ENCODE results near the gene SNAP25.
A peak's percentile ranks its signal among the peaks of the same experiment; 100 is the strongest.

SNAP25 gene

DNA sequence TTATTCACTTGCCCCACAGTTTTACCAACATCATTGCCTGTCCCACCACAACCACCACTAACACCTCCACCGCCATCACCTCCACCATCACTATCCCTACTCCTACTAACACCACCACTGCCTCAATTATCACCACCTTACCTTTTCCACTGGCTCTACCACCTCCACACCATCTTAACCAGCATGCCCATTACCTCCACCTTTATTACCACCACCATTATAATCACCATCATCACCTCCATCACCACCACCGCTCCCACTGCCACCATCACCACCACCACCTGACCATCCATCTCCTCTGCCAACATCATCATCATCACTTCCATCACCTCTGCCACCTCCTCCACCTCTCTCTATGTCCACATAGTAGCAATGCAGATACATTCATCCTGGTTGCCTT lies 90.0 kb downstream of the SNAP25 start:
- DNase-seq = no peak

DNA sequence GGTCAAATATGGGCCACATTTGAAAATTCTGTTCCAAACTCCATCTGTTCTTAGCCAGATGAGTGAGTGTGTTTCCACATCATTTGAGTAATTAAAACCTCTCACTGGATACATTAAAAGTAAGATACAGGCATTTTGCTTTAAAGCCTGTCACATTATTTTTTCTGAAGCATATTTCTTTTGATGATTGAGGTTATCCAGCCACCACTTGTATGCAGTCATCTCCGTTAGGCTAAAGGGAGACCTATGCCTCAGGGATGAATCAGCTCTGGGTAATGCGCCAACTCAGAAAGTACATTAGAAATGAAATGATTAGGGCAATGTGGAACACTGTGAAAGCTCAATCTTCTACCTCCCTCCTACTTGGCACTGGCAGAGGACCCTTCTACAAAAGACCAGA lies 90.7 kb downstream of the SNAP25 start:
- no peak for DNase-seq

DNA sequence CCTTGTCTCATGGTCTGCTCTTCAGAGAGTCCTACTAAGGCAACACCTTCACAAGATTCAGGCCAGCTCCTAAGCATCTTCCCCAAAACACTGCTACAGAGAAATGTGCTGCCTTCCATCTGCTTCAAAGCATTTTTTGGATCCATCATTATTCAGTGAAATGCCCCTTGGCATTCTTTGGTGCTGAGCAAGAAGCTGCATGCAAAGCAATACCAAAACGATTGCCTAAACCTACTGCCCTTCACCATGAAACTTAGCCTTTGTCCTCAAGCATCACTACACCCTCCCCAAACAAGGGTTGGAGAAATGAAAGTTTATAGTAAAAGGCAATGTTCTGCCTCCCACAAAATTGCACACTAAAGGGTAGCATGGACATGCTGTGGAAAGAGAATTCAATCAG lies 93.5 kb downstream of the SNAP25 start:
- DNase-seq = no peak

DNA sequence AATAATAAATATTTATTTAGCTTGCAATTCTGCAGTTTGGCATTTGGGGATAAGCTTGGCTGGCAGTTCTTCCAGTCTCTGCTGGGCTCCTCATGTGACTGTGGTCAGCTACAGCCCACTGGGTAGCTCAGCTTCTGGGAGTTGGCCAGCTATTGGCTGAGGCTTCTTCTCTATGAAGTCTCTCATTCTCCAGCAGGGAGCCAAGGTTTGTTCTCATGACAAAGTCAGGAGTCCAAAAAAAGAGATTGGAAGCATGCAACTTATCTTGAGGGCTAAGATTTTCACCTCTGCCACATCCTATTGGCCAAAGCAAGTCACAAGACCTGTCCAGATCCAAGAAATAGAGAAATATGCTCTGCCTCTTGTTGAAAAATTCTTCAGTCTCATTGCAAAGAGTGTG lies 94.6 kb downstream of the SNAP25 start:
- DNase-seq = no peak

DNA sequence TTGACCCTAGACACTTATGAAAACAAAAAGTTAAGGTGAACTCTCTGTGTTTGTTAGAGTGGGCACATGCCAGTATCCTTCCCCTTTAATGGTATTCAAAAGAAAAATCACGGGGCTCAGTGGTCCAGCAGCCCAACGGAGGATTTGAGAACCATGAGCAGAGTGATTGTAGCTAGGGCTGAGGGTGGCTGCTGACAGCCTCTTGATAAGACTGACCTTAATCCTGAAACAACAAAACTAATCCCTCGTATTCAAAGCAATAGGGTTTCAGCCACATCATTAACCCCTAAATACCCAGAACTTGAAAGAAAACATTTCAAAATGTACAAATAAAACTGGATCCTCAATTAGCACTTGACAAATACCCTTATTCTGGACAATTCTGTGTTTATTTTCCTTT lies 95.1 kb downstream of the SNAP25 start:
- DNase-seq = no peak

DNA sequence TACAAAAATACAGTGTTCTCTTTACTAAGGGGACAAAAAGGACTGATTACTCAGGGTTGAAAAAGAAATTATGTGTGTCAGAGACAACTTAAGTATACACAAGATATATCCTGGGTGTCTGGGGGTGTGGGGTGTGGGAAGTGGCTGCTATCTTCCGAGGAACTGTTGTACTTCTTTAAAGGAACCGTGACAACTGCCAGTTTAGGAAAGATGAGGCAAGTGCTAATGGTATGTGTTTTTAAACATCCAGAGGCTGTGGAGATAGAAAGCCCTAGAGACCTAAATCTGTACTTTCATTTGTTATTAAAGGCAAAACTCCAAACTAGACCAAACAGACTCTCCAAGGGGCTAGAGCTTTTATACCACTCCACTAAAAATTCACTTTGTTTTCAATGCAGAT lies 95.6 kb downstream of the SNAP25 start:
- no peak for DNase-seq

DNA sequence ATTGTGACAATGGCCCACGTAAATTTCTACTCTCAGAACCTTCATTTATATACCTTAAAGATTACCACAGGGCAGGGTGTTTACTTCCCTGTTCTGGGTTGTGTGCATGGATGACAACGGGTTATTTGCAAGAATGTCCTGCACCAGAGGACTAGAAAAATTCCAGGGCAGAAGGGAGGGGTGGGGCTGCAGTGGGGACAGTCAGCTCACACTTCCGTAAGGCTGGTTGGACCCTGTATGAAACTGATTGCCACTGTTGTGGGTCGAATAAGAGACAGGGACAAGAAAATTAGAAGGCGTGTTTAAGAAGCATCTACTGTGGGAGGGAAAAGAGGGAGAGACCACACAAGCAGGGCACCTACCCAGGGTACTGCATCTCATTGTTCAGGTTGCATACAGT lies 96.5 kb downstream of the SNAP25 start:
- DNase-seq = no peak

DNA sequence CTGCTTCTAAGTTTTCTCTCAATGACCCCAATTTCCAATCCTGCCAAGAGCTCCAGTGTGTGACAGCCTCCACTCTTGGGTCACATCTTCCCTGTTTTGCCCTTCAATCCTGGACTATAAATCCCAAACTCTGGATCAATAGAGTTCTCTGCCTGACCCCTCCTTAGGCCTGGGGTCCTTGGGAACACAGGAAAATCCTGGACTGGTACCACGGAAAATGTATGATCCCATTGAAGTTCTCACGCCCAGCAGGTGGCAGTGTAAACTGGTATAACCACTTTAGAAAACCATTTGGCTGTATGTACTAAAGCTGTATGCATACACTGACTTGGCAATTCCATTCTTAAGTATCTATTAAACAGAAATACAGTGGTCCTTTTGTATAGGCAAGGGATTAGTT lies 98.0 kb downstream of the SNAP25 start:
- DNase-seq = no peak

DNA sequence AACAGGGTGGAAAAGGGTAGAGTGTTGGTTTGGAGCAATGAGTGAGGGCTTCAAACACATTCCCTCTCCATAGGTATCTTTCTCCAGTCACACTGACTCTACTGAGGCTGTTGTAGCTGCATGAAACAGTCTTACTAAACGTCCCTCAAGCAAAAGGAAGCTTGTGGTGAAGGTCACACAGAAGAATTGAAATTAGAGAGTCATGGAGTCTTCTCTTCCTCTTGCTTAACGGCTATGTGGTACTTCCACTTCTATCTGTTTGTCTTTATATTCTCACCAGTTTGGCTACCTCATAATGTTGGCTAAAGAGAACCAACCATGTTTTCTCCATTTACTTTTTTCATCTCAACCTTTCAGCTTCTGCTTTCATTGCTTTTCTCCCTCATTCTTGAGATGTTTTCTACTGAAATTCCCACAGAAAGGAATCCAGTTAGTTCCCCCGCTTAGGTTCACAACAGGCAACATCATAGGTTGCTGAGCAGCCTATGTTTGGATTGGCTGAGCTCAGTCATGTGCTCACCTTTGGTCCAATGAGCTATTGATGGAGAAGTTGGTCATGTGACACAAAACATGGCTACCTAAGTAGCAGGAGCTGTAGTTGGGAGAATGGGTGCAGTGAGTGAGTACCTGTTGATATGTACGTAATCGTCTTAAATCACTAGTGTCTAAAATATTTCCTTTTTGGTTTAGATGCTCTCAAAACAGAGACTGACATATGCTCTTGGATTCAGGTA lies 99.8 kb downstream of the SNAP25 start:
- no peak for DNase-seq

DNA sequence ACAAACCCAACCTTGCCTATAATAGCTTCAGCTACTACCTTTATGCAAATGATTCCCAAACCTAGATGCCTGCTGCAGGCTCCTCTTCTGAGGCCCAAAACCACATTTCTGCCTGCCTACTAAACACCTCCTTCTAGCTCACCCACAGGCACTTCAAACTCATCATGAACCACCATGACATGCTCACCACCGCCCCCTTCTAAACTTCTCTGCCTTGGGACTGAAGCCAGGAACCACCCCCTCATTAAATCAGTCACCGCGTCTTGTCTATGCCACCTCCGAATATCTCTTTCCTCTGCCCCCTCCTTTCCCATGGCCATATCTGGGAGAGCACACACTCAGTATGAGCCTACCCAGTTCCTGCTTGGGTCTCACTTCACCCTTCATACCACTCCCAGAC lies 101.2 kb downstream of the SNAP25 start:
- DNase-seq = peak; percentile 7

DNA sequence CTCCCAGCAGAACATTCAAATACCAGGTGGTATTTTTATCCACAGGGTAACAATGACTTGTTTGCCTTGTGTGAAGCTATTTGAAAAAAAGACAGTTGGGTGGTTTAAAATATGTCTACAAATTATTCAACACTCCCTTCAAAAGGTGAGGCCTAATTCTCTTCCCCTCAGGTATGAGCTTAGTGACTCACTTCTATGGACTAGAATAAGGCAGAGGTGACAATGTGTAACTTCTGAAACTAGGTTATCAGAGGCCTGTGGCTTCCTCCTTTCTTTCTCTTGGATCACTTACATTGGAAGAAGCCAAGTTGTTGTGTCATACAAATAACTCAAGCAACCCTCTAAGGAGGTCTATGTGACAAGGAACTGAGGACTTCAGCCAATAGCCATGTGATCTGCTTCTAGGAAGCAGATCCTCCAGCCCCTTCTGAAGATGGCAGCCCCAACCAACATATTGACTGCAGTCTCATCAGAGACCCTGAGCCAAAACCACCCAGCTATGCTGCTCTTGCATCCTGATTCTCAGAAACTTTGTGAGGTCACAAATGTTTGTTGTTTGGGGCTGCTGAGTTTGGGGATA lies 102.6 kb downstream of the SNAP25 start:
- no peak for DNase-seq

DNA sequence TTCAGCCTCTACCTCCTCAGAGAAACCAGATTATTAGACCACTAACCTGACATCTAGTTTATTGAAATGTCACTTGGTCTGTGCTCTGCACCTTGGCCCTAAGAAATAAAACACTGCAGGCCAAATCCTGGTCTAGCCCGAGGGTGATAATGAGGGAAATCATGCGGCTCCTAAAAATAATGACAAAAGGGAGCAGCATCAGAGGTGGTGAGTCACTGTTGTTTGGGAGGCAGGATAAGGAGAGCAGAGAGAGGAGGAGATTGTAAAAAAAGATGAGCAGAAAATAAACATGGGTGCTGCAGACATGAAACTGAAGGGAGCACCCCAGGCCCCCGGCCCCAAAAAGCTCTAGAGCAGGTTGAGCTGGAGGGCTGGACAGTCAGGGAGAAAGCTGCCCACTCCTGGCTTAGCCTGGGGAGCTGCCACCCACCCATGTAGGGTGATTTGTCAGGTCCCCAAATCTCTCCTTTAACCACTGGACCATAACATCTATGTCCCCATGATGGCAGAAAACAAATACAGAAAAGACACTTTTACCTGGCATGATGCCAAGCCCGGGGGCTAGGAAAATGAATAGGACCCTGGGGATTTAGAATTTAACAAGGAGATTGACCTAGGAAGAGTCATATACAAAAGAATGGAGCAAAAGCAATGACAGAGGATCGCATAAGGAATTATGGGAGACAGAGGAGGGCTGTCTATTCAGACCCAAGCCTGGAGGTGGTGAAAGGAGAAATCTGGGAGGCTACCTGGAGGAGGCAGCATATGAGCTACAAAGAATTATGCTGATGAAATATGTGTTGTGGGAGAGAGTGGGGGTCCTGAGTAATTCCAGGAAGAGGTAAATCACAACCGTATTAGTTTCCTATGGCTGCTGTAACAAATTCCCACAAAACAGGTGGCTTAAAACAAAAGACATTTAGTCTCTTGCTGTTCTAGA lies 103.7 kb downstream of the SNAP25 start:
- DNase-seq = no peak

DNA sequence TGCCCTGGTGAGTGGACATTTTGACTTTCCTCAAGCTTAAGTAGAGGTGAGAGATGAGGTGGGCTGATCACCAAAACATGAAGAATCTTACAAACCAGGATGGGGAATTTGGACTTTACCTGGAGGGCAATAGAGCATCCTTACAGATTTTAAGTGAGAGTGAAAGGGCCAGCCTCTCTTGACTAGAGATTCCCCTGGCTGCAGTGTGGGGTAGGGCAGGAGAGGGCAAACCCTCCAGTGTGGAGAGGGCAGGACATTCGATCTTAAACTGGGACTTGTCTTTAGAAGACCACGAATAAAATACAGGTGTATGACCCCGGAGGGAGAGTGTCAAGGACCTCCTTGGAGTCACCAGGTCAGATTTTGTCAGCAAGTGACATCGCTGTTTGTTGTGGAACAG lies 105.1 kb downstream of the SNAP25 start:
- DNase-seq = no peak

DNA sequence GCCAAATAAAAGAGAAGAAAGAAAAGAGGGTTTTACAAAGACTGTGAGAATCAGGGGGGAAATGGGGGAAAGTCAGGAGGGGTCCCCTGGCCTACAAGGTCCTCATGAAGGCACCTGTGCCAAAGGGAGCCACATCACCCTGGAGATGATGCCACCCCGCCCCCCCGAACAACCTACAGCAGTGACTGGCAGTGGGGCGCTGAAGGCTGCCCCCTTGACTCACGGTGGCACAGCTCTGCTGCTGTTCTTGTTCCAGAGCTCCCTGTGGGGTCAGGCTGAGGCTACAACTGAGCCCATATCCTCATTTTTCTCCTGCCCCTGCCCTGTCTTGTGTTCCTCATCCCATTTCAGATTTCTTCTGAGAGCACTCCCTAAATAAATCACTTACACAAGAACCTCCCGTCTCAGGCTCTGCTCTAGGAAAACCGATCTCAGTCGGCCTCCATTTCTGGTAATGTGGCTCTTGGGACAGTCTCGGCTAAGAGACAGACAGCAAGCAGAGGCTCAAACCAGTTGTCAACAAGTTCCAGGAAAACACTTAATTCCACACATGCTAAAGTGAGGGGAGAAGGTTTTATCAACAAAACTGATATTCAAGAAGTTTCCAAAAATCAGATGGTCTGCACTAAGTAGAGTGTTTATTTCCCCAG lies 105.7 kb downstream of the SNAP25 start:
- DNase-seq = no peak

DNA sequence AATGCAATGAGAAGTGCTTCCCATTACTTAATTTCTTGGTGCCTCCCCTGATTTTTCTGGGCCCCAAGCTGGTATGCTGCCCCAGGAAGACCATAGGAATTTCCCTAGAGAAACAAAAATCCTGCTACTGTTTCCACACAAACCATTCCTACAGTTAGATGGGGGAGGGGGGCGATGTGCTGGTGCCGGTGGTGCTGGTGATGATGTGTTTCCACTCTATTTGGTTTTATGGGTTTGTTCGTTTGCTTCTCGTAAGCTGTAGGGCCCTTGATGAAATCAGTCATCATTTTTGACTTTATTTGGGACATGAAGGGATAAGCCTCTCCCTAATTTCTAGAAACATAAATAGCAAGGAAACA lies 110.2 kb downstream of the SNAP25 start:
- DNase-seq = peak; percentile 15

DNA sequence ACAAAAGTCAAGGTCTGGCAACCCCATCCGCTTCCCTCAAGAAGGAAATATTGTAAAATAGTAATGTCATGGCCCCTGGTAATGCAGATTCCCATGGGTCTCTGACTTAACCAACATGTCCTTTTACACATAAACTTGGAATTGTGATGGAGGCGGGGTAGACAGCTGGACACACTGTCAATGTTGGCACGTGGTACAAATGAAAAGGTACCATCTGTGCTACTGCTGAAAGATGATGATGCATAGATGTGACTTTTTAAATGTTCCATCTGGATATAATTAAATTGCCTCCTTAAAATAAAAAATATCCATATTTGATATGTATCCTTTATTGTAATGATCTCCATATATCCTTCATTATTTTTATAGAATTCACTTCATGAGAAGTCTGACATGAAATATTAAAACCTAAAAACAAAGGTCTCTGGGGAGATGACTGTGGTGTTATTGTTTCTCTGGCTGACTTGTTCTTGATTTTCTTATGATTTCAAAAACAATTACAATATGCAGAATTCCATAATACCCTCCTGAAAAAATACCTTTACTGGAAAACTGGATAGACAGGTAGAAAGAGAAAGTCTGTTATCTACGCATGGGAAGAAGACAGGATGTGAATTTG lies 110.9 kb downstream of the SNAP25 start:
- no peak for DNase-seq

DNA sequence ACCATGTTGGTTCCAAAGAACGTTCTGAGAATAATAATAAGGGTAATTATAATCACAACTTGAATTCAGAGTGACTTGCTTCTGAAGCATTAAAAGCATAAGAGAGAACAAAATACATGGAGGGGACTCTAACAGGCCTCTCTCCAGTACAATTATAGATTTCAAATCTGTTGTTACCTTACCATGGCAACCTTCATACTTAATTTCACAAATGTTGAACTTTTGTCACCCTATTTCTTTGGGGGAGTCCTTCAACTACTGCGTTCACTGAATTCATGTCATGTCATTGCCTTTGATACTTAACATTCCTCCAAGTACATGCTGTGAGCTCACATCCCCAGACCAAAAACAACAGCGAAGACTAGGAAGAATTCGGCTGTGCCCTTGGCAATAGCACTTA lies 111.4 kb downstream of the SNAP25 start:
- DNase-seq = no peak

DNA sequence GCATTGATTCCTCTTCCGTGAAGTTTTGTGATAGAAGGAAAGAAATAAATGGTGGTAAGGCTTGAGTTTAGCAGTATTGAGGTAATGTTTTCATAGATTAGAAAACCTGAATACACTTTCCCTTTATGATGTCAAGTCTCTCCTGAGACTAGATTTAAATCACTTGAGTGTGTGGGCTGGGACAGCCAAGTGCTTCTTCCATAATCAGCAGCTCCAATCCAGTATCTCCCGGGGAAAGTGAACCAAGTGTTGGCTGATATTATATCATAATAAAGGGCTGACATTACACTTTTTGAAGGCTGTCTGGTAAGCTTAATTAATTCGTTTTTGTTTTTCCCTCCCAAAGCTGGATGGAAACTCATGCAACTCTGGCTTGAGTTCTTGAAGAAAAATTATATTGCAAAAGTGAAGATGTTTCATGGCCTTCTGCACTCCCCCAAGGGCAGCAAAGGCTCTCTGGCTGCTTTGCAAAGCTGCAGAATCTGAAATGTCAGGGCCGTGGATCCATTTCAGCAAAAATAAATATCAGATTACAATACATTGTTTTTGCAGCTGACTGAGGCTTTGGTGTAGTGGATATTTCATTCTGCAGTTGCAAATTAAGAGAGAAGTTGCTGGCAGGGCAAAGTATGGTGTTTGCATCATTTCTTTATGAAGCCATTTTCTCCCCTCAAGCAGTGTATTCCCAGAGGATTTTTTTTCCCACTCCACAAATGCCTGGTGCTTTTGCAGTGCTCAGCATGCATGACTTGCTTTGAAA lies 114.2 kb downstream of the SNAP25 start:
- peak; percentile 17 for DNase-seq

DNA sequence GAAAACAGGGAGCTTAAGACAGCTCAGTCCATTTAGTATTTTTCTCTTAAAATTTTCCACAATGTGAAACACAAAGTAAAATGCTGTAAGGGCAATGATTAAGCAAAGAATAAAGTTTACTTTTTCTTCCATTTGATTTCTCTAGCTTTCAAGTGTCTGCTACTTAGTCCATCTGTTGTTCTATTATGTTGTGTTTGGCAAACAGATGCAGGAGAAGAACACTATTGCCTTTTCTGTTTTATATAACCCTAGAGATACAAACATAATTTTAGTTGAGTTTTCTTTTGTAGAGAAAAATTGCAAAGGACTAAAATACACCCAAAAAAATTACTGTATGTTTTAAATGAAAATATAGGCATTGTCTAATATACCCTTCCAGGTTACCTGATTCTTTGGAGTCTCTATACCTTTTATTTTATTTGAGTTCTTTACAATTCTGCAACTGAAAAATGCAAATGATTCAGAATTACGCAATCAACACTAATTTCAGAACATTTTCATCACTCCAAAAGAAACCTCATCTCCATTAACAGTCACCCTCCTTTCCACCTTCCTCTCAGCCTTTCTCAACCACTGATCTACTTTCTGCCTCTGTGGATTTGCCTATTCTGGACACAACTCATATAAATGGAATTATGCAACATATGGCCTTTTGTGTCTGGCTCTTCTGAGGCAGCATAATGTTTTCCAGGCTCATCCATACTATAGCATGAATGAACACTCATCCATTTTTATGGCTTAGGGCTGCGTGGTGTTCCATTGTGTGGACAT lies 118.5 kb downstream of the SNAP25 start:
- DNase-seq = no peak

DNA sequence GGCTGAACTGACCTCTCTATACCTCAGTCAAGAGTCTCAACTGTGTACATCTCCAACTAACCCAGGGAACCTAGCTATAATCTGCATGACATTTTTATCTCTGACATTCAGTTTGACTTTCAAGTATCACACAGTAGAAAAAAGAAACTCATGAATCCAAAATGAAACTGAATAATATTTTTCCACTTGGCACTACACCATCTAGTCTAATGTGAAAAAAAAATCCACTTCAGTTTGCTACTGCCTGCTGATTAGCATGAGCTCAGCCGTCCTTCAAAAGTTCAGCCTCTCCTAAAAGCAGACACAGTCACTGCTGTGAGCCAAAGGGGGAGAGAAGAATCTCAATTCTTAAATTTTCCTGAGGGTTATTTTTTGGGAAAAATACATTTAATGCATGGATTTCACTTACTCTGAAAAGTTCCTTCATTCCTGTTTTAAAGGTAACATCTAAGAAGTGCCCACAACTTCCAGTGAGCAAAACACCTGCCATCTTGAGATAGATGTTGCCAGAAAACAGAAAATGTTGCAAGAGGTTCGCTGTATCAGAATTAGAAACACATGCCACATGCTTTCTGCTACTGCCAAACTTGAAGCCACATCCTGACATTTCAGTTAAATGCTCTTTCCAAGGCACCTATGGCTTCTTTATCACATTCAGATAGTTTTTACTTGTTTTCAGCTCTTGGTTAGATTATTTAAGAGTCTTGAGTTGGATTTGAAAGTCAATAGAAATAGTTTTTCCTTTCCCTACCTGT lies 120.0 kb downstream of the SNAP25 start:
- DNase-seq = no peak

DNA sequence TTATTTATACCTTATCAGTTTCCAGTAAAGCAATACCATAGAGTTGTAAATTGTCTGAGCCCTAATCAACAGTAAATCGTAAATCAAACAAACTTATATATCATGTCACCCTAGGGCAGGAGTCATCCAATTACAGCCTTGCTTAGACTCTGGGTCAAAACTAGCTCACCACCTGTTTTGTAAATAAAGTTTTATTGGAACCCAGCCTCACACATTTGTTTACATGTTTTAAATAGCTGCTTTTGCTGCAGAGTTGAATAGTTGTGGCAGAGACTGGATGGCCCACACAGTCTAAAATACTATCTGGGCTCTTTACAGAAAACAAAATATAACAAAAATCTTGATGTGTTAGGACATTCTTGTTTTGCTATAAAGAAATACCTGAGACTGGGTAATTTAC lies 121.0 kb downstream of the SNAP25 start:
- no peak for DNase-seq

Measured in DMS79 (cell line).